A673 (cell line): ENCODE measurements around the gene HIVEP1. TPM values are rescaled to one million over a fixed set of nuclear protein-coding genes. Genes with fewer than 3 reads are reported as not detected.

Source experiments
- BruUV-seq: library from RNA; stranded (reverse); fragments of 400-500 nt; replicated peaks from 2 replicates; lab custom pipeline; 2021; lab: Mats Ljungman, UMichigan
- CTCF ChIA-PET: fragments of 300-600 bp; sonication (Branson Sonifier 250); formaldehyde crosslinking; loops from one replicate; lab custom pipeline; 2022; ENCODE audit warnings: antibody characterized with exemption; lab: Charles Lee
- POLR2A ChIA-PET: fragments of 300-600 bp; sonication (Branson Sonifier 250); formaldehyde crosslinking; loops from one replicate; lab custom pipeline; 2022; ENCODE audit warnings: antibody characterized with exemption; ENCODE audit not compliant: low non-redundant PET; lab: Charles Lee
- DNase-seq: peaks from one replicate; pipeline ENCODE4 v3.0.0-alpha.2; 2015; ENCODE audit warnings: low spot score
- H3K27ac ChIP-seq: fragments of 200-600 bp; sonication (generic); 2 replicates; pipeline ENCODE4 v1.5.1; 2016; ENCODE audit warnings: mixed run types, low read depth, mild to moderate bottlenecking, mixed read lengths, antibody characterized with exemption, low read length; ENCODE audit not compliant: poor library complexity, severe bottlenecking
- H3K27me3 ChIP-seq: fragments of 200-600 bp; sonication (generic); replicated peaks from 2 replicates; pipeline ENCODE4 v1.6.1; 2017; ENCODE audit warnings: mixed run types, low read depth, mild to moderate bottlenecking, mixed read lengths, antibody characterized with exemption, low read length; ENCODE audit not compliant: insufficient read depth, poor library complexity
- H3K36me3 ChIP-seq: fragments of 200-600 bp; sonication (generic); 2 replicates; pipeline ENCODE4 v1.6.1; 2016; ENCODE audit warnings: mixed run types, mild to moderate bottlenecking, mixed read lengths, antibody characterized with exemption, low read length; ENCODE audit not compliant: insufficient read depth, poor library complexity, severe bottlenecking
- H3K4me1 ChIP-seq: fragments of 200-600 bp; sonication (generic); 2 replicates; pipeline ENCODE4 v1.6.1; 2017; ENCODE audit warnings: mixed run types, mild to moderate bottlenecking, mixed read lengths, antibody characterized with exemption, low read length; ENCODE audit not compliant: insufficient read depth, poor library complexity, severe bottlenecking
- H3K4me3 ChIP-seq: fragments of 200-600 bp; sonication (generic); 2 replicates; pipeline ENCODE4 v1.5.1; 2016; ENCODE audit warnings: low read depth, mixed run types, mild to moderate bottlenecking, mixed read lengths, low read length; ENCODE audit not compliant: poor library complexity, severe bottlenecking
- H3K9me3 ChIP-seq: fragments of 200-600 bp; sonication (generic); 2 replicates; pipeline ENCODE4 v1.6.1; 2016; ENCODE audit warnings: mixed run types, low read depth, mild to moderate bottlenecking, mixed read lengths, antibody characterized with exemption, low read length; ENCODE audit not compliant: poor library complexity, severe bottlenecking
- CTCF ChIP-seq: fragments of 300-800, 200-600 bp; sonication (generic); conservative IDR thresholded peaks from 2 replicates; pipeline ENCODE4 v1.5.1; 2017; ENCODE audit warnings: low read depth, mild to moderate bottlenecking, antibody characterized with exemption, low read length, moderate library complexity, mixed read lengths
- EZH2 ChIP-seq: fragments of 200-600 bp; sonication (generic); IDR thresholded peaks from 2 replicates; pipeline ENCODE4 v1.6.1; 2017; ENCODE audit warnings: borderline replicate concordance, low read depth, mild to moderate bottlenecking, mixed read lengths, antibody characterized with exemption, low read length; ENCODE audit not compliant: poor library complexity, severe bottlenecking
- intact Hi-C: fragments of 100-400 bp; cut with micrococcal nuclease; formaldehyde crosslinking; loops from one replicate; pipeline ENCODE4 v1.10.0; 2022; ENCODE audit not compliant: unreplicated experiment
- total RNA-seq: library from RNA; stranded (reverse); gene quantifications from 2 replicates; pipeline ENCODE4 v1.2.3, GENCODE V29; 2021

HIVEP1 gene
- total RNA-seq, 1 experiment from 2014 or later = 21.5 TPM

- H3K27me3 ChIP-seq = no peaks in the 10 kb centered on the region
- H3K36me3 ChIP-seq = no peaks in the 10 kb centered on the region
- no peak overlapping the region for H3K27ac ChIP-seq
- no peak overlapping the region for H3K4me3 ChIP-seq
- no peak for DNase-seq
- POLR2A ChIA-PET = no interaction called here
- no peaks in the 10 kb centered on the region for H3K9me3 ChIP-seq
- CTCF ChIA-PET = no interaction called here
- no peaks in the 10 kb centered on the region for H3K4me1 ChIP-seq
- intact Hi-C loops = no loop called here
- no TSS peak for BruUV-seq
- TF ChIP-seq CTCF = no peak
- TF ChIP-seq EZH2 = no peak
Observed at GRCh38 chr6:11999246-11999645, 12.9 kb upstream of the HIVEP1 start.

- no peaks in the 10 kb centered on the region for H3K4me1 ChIP-seq
- no peaks in the 10 kb centered on the region for H3K9me3 ChIP-seq
- TF ChIP-seq EZH2 (no peak), CTCF (no peak)
- no peaks in the 10 kb centered on the region for H3K36me3 ChIP-seq
- CTCF ChIA-PET = no interaction called here
- DNase-seq = no peak
- no peak overlapping the region for H3K4me3 ChIP-seq
- no TSS peak for BruUV-seq
- intact Hi-C loops = no loop called here
- POLR2A ChIA-PET = no interaction called here
- no peaks in the 10 kb centered on the region for H3K27me3 ChIP-seq
- H3K27ac ChIP-seq = no peak overlapping the region
Observed at GRCh38 chr6:12000174-12000573, 11.9 kb upstream of the HIVEP1 start.

- ChIA-PET POLR2A (no interaction called here), CTCF (no interaction called here)
- TF ChIP-seq CTCF = no peak
- no peak for TF ChIP-seq EZH2
- H3K9me3 ChIP-seq = no peaks in the 10 kb centered on the region
- no TSS peak for BruUV-seq
- no peak for DNase-seq
- H3K36me3 ChIP-seq = no peaks in the 10 kb centered on the region
- H3K27ac ChIP-seq = no peak overlapping the region
- no peak overlapping the region for H3K4me3 ChIP-seq
- no peaks in the 10 kb centered on the region for H3K4me1 ChIP-seq
- intact Hi-C loops = no loop called here
- H3K27me3 ChIP-seq = no peaks in the 10 kb centered on the region
Observed at GRCh38 chr6:12001004-12001705, 11.0 kb upstream of the HIVEP1 start.
